ENCODE results near the gene USP9X. TPM values are rescaled to one million over a fixed set of nuclear protein-coding genes. Genes with fewer than 3 reads are reported as not detected.

Gene USP9X
- total and polyA plus RNA-seq, 2 donors (not counting 3 experiments of a cell fraction or from before 2014, with no cell fraction given), result 13.7 to 66.8 TPM

DNA sequence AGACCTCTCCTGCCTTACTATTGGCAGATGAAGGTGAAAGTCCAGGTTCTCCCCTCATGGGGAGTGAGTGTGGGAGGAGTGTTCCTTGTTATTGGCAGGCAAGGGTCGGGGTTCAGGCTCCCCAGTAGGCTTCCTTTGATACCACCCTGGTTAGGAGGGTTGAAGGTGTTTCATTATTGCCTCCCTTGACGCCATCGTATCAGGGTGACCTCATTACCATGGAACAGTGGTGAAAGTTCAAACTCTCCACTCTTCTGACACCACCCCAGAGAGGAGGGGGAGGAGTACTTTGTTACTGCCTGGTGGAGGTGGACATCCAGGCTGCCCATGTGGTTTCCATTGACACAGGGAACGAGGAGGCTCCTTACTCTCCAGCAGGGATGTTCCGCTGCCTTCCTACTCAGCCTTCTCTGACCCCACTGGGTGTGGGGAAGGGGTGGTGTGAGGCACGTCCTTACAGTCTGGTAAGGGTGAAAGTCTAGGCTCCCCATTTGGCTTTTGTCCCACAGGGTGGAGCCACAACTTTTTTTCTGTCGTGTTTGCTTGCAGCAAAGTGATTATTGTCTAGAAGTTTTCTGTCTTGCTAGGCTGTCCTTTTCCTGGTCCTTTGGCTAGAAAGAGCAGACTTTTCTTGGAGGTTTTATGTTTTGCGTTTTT is 37.2 kb upstream of the USP9X start:
- Histone ChIP-seq H3K36me3 (ENCODE audit: control insufficient read depth in 2 of 2, extremely low read depth in 1 of 2, insufficient read depth in 2 of 2, low read length in 2 of 2) (no peaks in the 10 kb centered on the region), H3K4me1 (ENCODE audit: control insufficient read depth, extremely low read depth, insufficient read depth, low read length) (peaks cover 15% of the 10 kb centered on the region), H3K9me3 (replicated peaks; ENCODE audit: control insufficient read depth, insufficient read depth, low read length) (no peaks in the 10 kb centered on the region), H3K79me2 (ENCODE audit: control insufficient read depth, insufficient read depth, low read length) (no peaks in the 10 kb centered on the region), H3K4me3 (replicated peaks in 1 of 3; ENCODE audit: insufficient read depth in 1 of 3, low read depth in 1 of 3, low read length in 3 of 3) (no peak overlapping the region), H4K20me1 (replicated peaks; ENCODE audit: control insufficient read depth, extremely low read depth, insufficient read depth, low read length) (no peaks in the 10 kb centered on the region), H3K9ac (replicated peaks; ENCODE audit: extremely low read depth, insufficient read depth, low read length) (no peak overlapping the region), H3K9me1 (replicated peaks; ENCODE audit: control insufficient read depth, extremely low read depth, insufficient read depth, low read length) (no peaks in the 10 kb centered on the region), H3K27ac (ENCODE audit: insufficient read depth, low read depth, low read length) (no peak overlapping the region), H2AFZ (ENCODE audit: low read depth, low read length) (no peak overlapping the region), H3K4me2 (ENCODE audit: insufficient read depth, low read length) (no peak overlapping the region), H3K27me3 (ENCODE audit: control insufficient read depth in 2 of 2, insufficient read depth in 2 of 2, low read length in 2 of 2) (no peaks in the 10 kb centered on the region)
- DNase-seq (ENCODE audit: low read depth, low spot score) (no peak), FAIRE-seq (no peak)
- ChIA-PET POLR2A (no interaction called here), CTCF (no interaction called here)
- no TSS peak for BruUV-seq (replicated peaks)
- intact Hi-C loops (cut with micrococcal nuclease) (loop anchor here (5.0 kb wide), 1 partner anchor 39 kb away; the partner anchor contains the start of gene USP9X), dilution Hi-C loops (cut with MboI; ENCODE audit: extremely low pct_ligation_motif_present, low sequenced_read_pairs) (no loop called here)
- no peak for TF ChIP-seq POLR2AphosphoS5 (IDR thresholded peaks at IDR 0.05; ENCODE audit: insufficient read depth, low read depth, low read length)
- TF ChIP-seq, protein P1, sequence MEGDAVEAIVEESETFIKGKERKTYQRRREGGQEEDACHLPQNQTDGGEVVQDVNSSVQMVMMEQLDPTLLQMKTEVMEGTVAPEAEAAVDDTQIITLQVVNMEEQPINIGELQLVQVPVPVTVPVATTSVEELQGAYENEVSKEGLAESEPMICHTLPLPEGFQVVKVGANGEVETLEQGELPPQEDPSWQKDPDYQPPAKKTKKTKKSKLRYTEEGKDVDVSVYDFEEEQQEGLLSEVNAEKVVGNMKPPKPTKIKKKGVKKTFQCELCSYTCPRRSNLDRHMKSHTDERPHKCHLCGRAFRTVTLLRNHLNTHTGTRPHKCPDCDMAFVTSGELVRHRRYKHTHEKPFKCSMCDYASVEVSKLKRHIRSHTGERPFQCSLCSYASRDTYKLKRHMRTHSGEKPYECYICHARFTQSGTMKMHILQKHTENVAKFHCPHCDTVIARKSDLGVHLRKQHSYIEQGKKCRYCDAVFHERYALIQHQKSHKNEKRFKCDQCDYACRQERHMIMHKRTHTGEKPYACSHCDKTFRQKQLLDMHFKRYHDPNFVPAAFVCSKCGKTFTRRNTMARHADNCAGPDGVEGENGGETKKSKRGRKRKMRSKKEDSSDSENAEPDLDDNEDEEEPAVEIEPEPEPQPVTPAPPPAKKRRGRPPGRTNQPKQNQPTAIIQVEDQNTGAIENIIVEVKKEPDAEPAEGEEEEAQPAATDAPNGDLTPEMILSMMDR (IDR thresholded peaks at IDR 0.05; ENCODE audit: extremely low read depth in 1 of 2, insufficient read depth in 1 of 2, low read depth in 1 of 2, low read length in 2 of 2), result no peak
- TF ChIP-seq, protein P2, sequence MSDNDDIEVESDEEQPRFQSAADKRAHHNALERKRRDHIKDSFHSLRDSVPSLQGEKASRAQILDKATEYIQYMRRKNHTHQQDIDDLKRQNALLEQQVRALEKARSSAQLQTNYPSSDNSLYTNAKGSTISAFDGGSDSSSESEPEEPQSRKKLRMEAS (IDR thresholded peaks at IDR 0.05; ENCODE audit: insufficient read depth, insufficient read length), result no peak
- TF ChIP-seq JUN (IDR thresholded peaks at IDR 0.05; ENCODE audit: borderline replicate concordance, insufficient read depth, insufficient read length, low read depth), result no peak
- TF ChIP-seq POLR2A (IDR thresholded peaks at IDR 0.05; ENCODE audit: low read depth, low read length), result no peak
- TF ChIP-seq MYC (IDR thresholded peaks at IDR 0.05; ENCODE audit: low read depth, low read length), result no peak
- TF ChIP-seq GATA2 (IDR thresholded peaks at IDR 0.05; ENCODE audit: insufficient read depth, insufficient read length, low read depth, low read length), result no peak
- TF ChIP-seq EZH2 (IDR thresholded peaks at IDR 0.05; ENCODE audit: borderline replicate concordance, low read depth, low read length, severe bottlenecking), result no peak
- no peak for TF ChIP-seq FOS (IDR thresholded peaks at IDR 0.05; ENCODE audit: borderline replicate concordance, insufficient read depth, low read length)
